ENCODE measurements around the gene SLC25A46.

- TF ChIP-seq EZH2 (IDR thresholded peaks at IDR 0.05) (no peak), POLR2AphosphoS5 (IDR thresholded peaks at IDR 0.05; ENCODE audit: low read depth, low read length) (no peak), EZH2phosphoT487 (IDR thresholded peaks at IDR 0.05; ENCODE audit: borderline replicate concordance) (no peak), CTCF (IDR thresholded peaks at IDR 0.05 in 2 of 3, conservative IDR thresholded peaks at IDR 0.05 in 1 of 3; ENCODE audit: borderline replicate concordance in 1 of 3, insufficient read depth in 1 of 3, low read depth in 2 of 3, low read length in 2 of 3) (no peak), ATF3 (IDR thresholded peaks at IDR 0.05) (no peak), YY1 (IDR thresholded peaks at IDR 0.05; ENCODE audit: extremely low read depth, insufficient replicate concordance, low read depth, low read length) (no peak), JUND (IDR thresholded peaks at IDR 0.05) (no peak), SP1 (IDR thresholded peaks at IDR 0.05; ENCODE audit: low read depth) (no peak), POLR2A (IDR thresholded peaks at IDR 0.05; ENCODE audit: borderline replicate concordance, extremely low read depth, insufficient read depth, insufficient read length) (no peak)
Measured at GRCh38 chr5:110705349-110705748, 33.5 kb upstream of the SLC25A46 start.
